ENCODE results near the gene LIFR.

Gene LIFR

DNA sequence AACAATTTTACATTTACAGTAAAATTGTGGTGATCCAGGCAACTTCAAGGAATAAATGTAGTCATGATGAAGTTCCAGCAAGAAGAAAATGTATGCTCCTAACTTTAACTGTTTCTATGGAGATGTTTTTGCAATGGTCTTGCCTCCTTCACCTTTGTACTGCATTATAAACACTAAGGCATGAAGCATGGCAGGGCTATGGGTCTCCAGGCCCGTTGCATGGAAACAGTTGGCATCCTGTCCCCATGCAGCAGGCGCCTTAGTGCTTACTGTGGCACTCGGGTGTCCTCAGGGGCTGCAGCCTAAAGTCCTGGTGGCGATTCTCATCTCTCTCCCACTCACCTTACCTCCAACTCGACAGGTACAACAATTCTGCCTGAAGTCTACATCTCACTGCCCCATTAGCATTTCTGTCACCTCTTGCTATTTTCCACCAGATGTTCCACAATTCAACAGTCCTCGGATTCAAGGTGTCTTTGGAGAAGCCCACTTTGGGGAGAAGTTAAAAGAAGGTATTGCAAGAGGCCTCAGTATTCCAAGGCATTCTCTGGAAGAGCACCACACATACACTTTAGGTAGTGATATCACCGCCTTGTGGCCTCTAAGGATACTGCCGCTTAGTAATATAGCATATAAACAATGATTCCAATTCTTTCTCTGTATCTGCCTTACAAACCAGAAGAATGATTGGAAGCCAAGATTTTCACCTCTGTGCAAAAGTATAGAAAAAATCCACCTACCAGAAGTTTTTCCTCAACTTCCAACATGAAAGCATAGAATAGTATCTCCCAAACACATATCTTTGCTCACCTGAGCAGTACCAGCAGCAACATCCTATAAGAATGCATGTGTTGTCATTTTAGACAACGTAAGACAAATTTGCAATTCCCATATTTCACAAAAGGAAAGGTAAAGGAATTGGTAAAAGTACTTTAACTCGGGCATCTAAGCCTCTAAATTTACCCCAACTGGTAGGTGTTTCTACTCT is 5.1 kb downstream of the LIFR start:
- DNase-seq = peak in 4 of 58 donors; percentile 1 to 33 (median 16)

DNA sequence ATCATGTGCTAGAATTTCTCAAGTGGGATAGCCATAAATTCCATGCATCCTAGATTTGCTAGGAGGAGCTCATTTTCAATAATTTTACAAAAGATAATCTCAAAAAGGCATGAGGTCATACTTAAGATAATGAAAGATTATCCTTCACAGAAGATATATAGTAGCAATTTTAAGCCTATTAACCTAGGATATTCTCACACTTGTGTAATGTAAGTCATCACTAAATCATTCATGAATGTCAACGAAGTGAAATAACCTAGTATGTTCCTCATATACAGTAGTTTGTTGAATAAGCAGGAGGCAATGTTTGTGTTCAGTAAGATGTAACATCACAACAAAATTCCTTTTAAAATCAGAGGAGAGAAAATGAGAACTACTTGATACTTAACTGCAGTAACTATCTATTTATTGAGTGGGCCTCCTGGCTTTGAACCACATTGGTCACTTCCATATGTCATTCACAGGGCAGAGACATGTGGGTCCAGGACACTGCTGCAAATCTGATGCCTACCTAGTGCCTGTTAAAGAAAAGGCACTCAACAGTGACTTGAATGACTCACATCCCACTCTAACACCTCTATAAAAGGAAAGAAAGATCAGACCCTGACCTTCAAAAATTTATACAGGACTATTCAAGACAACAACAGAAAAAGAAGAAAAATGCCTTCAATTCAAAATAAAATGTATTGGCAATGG is 8.2 kb downstream of the LIFR start:
- no peak for DNase-seq

DNA sequence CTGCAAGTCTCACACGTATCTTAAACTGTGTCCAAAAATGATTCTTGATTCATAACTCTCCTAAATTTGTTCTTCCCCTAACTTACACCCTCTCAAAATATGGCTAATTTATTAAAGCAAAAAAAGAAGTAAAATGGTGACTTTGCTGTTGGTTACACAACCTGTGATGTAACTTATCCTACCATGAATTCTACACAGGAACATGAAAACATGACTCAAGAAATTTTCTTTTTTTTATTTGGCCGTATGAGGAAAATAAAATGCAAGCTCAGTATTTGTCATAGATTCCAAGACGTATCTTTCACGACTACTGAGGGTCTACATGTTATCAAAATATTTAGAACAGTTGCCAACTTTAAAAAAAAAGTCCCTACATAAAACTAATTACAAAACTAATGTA is 9.2 kb downstream of the LIFR start:
- DNase-seq = no peak

DNA sequence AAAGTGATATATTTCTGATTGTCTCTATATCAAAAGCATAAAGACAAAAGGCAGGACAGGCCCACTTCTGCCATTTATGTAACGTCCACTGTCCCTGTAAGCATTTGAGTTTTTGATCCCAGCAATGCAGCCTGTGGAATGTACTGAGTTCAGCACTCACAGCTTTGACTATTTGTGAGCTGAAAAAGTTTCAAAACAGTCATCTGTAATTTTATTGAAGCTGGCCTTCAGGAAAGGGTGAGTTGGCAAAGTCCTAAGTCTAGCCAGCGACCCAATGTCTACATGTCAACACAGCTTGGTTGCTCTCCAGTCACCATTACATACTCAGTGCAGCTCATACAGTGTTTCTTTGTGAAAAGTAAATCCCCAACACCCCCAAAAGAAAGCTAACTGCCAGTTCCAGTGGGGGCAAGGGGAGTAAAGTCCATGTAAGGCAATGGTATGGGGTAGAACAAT is 9.7 kb downstream of the LIFR start:
- no peak for DNase-seq

DNA sequence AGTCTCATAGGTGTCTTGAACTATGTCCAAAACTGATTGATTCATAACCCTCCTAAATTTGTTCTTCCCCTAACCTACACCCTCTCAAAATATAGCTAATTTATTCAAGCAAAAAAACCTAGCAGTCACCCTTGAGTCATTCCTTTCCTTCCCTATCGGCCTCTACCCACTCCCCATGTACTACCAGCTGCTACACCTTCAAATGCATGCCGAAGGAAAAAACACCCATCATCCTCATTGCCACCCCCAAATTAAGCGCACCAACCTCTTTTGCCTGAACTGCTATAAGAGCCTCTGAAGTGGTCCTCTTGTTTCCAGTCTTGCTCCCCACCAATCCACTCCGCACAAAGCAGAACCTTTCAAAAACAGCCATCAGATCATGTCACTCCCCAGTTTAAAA is 12.6 kb downstream of the LIFR start:
- no peak for DNase-seq

DNA sequence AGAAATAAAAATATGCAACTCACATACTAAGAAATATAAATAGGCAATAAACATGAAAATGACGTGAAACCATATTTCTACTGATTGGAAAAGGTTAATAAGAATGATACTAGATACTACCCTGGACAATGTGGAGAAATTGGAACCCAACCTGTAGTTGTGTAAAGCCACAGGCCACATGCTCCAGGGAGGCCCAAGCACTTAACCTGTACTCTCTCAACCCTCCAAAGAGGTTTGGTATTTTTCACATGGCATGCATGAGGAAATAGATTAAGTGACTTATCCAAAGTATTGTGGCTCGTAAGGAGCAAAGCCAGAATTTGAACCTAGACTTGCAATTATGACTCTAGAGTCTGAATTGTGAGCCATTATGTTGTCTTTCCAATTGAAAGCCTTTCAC is 13.4 kb downstream of the LIFR start:
- no peak for DNase-seq

DNA sequence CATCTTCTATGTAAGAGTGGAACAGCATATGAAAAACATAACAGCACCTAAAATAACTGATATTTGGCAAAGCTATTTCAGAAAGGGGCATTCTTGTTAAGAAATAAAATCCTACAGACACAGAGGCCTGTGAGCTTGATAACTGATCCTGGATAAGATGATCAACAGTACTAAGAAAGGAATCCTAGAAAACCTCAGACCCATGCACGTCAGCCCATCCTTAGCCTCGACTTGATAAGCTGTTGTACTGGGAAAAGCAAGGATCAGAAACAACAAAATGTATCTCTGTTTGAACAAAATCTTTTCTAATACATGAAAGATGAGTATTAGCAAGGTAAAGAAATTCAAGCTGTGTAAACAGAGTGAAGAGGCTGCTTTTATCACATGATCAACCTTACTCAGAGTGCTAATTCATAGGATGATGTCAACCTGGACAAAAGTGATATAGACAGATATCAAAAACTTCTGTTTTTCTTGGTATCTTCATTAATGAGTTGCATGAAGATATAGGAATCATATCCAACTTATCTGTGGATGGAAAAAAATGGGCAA is 15.2 kb downstream of the LIFR start:
- no peak for DNase-seq

DNA sequence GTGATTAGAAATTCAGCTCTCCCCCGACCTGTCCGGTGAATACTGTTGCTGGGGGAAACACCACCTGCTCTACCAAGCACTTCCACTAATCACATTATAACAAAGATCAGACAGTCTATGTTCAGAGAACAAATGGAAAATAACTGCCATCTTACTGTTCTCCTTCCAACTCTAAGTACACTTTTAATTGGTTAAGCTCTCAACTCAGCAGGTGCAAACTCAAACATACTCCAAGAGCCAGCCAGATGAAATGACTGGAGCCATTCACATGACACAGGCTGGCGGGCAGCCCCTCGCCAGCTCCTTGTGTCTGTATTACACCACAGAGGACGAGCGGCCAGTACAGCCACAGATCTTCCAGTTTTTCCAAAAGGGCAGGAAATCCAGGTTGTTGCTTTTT is 16.1 kb downstream of the LIFR start:
- DNase-seq = peak in 49 of 58 donors; percentile 6 to 78 (median 41)

DNA sequence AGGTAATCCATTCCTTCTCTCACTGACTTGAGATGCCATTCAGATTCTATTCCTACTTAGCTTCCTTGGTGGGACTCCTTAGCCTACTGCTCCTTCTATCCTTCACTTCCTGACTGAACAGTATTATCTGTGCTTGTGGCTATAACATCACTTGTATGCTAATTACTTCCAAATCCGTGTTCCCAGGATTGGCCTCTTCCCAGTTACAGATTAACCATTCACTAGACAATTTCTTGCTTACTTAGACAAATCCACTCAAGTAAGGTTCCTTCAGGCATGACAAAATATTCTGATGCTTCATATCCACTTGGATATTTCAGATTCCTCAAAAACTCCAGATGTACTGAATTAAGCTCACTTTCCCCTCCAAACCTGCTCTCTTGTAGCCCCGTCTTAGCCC is 18.3 kb downstream of the LIFR start:
- no peak for DNase-seq

DNA sequence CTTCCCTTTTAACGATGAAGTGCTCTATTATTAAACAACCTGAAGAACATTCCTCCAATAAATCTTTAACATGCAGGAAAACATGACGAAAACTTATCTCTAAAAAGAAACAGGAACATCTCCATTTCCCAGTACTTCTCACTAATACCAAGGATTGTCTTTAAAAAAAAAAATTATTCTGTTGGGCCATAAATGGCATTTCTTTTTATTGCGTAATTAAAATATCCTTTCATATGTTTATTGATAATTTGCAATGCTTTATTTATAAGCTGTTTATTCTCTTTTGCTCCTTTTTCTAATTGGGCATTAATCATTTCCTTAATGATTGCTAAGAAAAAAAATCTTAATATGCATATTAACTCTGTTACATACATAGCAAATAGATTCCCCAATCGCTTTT is 18.9 kb downstream of the LIFR start:
- no peak for DNase-seq

DNA sequence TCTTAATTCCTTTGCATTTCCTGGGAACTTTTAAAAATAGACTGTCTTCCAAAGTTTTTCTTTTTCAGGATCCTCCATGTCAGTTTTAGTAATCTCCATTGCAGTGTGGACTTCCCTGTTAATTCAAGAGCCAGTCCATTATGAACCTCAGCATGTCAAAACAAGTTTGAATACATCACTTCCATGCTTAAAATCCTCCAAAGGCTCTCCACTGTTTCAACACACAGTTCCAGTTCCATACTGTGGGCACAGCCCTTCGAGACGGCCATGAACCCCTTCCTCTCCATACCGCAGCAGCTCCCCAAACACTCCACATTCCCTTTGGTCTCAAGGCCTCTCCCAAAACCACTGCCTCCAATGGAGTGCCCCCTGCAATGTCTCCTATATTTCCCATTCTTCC is 19.5 kb downstream of the LIFR start:
- DNase-seq = no peak

DNA sequence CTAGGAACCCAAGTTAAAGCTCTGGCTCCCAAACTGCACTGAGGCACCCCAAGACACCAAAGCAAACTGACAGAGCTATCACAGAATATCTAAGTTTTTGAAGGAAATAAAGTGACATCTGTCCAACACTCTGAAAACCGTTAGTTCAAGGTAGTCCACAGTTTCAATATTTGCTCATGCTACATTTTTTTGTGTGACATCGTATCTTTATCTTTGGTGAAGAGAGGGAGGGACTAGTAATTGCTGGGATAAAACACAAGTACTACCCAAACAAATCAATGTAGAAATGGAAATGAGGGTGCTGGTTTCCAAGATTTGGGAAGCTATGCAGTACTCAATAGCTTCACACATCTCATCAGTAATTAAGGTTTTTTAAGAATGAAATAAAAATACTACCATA is 20.6 kb downstream of the LIFR start:
- DNase-seq = no peak

DNA sequence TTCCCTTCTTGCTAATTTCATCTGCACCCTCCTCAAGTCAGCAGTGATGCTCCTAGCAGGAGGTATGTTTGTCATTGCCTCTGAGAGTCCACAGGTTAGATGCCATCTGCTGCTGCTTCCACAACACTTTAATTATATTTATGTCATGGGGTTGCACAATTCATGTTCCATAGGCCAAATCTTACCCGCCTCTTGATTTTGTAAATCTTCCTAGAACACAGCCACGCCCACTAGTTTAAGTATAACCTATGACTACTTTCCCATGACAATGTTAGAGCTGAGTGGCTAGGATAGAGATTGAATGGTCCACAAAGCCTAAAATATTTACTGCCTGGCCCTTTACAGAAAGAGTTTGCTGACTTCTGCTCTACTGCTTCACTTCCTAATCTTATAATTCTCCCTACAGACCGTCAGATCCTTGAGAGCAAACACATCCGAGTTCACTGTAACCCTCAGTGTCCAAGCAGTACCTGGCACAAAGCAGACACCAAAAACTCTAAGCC is 21.1 kb downstream of the LIFR start:
- DNase-seq = no peak

DNA sequence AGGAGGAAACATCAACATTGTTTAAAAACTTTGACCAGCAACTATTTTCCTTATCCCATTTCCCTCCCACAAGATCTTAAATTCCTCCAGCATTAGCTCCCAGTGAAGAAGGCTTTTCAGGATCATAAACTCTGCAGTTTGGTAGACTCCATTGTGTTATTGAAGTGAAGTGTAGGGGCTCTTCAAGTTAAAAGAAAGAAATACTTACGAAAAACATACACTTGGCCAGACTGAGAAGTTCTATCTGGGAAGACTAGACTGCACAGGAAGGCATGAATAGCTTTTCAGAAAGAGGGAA is 22.3 kb downstream of the LIFR start:
- DNase-seq = no peak

DNA sequence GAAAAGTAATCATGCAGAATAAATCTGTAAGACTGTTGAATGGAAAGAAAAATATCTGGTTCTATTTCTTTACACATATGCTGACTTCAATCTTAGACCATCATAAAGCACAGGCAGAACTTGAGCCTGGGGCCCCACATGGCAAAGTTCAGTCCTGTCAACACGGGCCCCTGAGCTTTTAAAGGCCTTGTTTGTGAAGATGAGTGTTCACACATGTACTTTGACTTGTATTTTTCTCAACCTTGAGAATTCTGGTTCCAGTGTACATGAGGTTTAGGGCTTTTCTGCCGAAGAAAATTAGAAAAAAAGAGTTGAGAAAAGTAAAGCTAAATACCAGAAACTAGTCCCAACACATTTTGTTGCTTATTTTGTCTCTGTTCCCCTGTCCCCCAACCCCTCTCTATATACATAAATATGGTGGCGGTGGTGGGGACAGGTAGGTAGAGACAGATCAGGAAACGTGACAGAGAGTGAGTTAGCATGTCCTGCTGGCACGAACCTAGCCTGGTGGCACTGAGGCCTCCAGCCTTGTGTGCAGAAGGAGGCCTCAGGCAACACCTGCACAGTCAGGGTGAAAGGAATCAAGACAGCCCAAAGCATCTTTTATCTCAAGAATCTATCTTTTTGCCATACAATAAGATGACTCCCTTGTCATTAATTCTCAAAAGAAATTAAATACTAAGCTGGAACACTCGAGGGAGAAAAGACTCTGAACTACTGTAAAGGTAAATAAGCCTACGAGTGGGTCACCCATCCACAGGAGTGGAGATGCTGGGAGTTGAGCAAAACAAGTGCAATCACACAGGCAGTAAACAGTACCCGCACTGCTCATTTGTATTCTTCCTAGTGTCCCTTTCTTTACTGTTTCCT is 22.9 kb downstream of the LIFR start:
- DNase-seq = no peak

DNA sequence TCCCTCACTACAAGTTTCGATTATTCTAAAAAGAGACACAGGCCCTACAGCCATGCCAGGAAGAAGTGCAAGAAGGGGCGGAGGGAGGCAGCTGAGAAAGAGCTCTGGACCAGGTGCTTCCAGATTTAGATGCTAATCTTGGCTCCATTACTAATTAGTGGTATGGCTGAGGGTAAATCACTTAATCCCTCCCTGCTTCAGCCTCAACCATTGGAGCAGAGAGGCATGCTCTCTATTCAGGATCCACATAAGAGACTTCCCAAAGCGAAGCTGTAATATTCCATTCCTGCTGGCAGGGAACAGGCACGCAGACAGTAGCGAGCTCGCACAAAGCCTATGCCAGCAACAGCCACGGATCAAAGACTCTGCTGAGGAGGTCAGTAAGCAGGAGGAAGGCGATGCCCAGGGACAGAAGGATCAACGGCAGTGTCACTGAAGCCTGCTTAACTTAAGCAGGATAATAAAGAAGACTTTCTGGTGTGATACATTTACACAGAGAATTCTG is 24.2 kb downstream of the LIFR start:
- peak in 12 of 58 donors; percentile 8 to 44 (median 23) for DNase-seq

DNA sequence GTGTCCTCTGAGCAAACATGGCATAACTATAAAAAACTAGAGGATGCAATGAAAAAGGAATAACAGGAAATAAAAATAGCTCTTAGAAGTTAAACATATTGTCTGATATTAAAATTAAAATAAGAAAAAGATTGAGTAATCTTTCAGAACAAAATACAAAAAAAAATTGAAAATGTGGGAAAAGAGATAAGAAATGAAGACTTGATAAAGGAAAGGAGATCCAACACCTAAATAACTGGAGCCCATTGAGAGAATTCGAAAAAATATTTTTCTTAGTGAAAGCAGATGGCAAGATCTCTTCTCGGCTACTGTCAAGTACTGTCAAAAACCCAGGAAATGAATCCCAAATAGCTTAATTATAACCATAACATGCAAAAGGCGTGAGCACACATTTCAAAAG is 24.9 kb downstream of the LIFR start:
- no peak for DNase-seq

DNA sequence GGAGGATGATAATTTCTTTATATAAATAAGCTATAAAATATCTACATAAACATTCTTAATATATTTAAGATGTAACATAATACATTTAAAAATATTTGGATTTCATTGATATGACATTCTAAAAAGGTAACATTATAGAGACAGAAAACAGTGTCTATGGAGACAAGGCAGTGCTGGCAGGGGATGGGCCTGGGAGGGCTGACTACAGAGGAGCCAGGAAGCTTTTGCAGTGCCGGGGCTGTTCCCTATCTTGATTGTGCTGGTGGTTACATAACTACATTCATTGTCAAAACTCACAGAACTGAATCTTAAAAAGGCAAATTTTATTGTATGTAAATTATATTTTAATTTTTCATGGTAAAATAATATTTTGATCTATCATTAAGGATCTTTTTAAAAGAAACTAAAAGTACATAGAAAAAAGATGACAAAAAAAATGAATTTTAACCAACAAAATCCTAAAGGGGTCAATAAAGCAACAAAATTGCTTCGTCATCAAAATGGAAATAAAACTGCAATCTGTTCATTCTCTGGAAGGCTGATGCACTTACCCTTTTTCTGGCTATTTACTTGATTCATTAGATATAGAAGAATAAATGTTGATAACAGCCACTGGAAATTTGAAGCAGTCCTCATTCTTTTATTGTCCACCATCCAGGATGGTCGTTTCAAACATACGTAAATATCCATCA is 26.3 kb downstream of the LIFR start:
- peak in 6 of 58 donors; percentile 9 to 25 (median 14) for DNase-seq

DNA sequence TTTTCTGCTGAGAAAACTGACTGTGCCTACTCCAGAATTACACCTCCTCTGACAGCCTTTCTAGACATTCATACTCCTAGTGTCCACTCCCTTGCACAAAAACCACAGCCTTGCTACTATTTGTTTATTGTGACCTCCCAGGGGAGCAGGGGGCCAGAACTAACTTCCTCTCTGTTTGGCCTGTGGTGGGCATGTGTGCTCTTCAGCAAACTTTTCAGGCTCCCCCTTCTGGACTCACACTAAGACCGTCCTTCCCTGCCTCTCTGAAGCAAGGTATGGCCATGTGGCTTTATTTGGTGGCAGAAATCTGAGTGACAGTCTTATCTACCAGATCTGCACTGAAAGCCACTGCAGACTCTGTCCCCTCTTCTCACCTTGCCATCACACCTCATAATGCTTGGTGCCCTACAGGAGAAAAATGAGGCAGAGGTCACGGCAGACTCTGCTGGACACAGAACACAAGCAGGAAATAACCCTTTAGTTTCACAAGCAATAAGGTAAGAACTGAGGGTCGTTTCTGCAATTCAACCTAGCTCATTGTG is 28.2 kb downstream of the LIFR start:
- no peak for DNase-seq

DNA sequence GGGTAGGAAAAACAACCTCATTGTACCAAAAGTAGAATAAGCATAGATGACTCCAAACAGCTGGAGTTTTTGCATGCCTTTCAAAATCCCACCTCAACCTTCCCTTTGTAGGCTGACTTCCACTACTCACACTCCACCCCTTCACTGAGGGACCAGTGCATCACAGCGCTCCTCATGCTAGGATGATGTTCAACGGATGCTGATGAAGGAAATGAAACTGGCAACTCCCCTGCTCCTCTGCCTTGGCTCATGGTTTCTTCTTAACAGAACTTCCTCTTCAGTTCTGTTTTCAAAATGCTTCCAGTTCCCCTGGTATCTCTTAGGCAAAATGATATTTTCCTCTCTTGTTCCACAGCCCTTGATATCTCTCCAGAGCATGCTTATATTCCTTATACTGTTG is 29.0 kb downstream of the LIFR start:
- DNase-seq = no peak

Measured in anterior cingulate cortex (tissue), 58 donors.